Mucosa of rectum (tissue), 2 donors: ENCODE measurements around the gene HIGD1C.

Experiments used
- H3K27ac ChIP-seq, 2 donors: one replicate each; pipeline ENCODE4 v1.7.0; 2013; ENCODE audit warnings: inconsistent platforms in 2 of 2, low read depth in 2 of 2, low read length in 2 of 2
- H3K27me3 ChIP-seq, 2 donors: one replicate each; pipeline ENCODE4 v1.7.0; 2013; ENCODE audit warnings: low read length in 2 of 2; ENCODE audit not compliant: control insufficient read depth in 2 of 2, insufficient read depth in 2 of 2
- H3K36me3 ChIP-seq, 2 donors: one replicate each; pipeline ENCODE4 v1.7.0; 2013; ENCODE audit warnings: low read length in 2 of 2; ENCODE audit not compliant: control insufficient read depth in 2 of 2, insufficient read depth in 2 of 2
- H3K4me1 ChIP-seq, 2 donors: one replicate each; pipeline ENCODE4 v1.7.0; 2013; ENCODE audit warnings: low read length in 2 of 2, mild to moderate bottlenecking in 1 of 2; ENCODE audit not compliant: control insufficient read depth in 2 of 2, insufficient read depth in 2 of 2
- H3K4me3 ChIP-seq, 2 donors: one replicate each; pipeline ENCODE4 v1.7.0; 2013; ENCODE audit warnings: low read length in 2 of 2
- H3K9ac ChIP-seq, 2 donors: one replicate each; pipeline ENCODE4 v1.7.0; 2013; ENCODE audit warnings: low read length in 2 of 2, low read depth in 1 of 2, mild to moderate bottlenecking in 1 of 2
- H3K9me3 ChIP-seq, 2 donors: one replicate each; pipeline ENCODE4 v1.7.0; 2013; ENCODE audit warnings: low read length in 2 of 2; ENCODE audit not compliant: control insufficient read depth in 2 of 2
- donor health status: healthy.
- donor health status: Normal muscosa, but diverticular disease.

HIGD1C gene

GRCh38 chr12:50932787-50933280, 19.5 kb upstream of the HIGD1C start:
- H3K9ac ChIP-seq: no peak overlapping the region
- peak overlapping the region; percentile 35 to 59 for H3K27ac ChIP-seq

GRCh38 chr12:50933459-50934124, 18.8 kb upstream of the HIGD1C start:
- Histone ChIP-seq H3K9me3 (no peaks in the 10 kb centered on the region), H3K36me3 (peaks cover 0 to 6% of the 10 kb centered on the region in 2 donors), H3K4me3 (no peak overlapping the region), H3K4me1 (peaks cover 26 to 28% of the 10 kb centered on the region in 2 donors), H3K27ac (peak overlapping the region; percentile 59 to 64), H3K27me3 (no peaks in the 10 kb centered on the region), H3K9ac (peak overlapping the region in 1 of 2 donors; percentile 27)

More at GRCh38 chr12:50932787-50933280, 19.5 kb upstream of the HIGD1C start:
- peaks cover 0 to 6% of the 10 kb centered on the region in 2 donors for H3K36me3 ChIP-seq
- no peaks in the 10 kb centered on the region for H3K27me3 ChIP-seq
- no peak overlapping the region for H3K4me3 ChIP-seq
- peaks cover 28 to 29% of the 10 kb centered on the region in 2 donors for H3K4me1 ChIP-seq
- H3K9me3 ChIP-seq: no peaks in the 10 kb centered on the region

- Histone ChIP-seq H3K27me3 (no peaks in the 10 kb centered on the region), H3K36me3 (peaks cover 0 to 6% of the 10 kb centered on the region in 2 donors), H3K4me1 (peaks cover 26 to 28% of the 10 kb centered on the region in 2 donors), H3K9me3 (no peaks in the 10 kb centered on the region), H3K4me3 (peak overlapping the region; percentile 33 to 38), H3K27ac (peak overlapping the region; percentile 64 to 79), H3K9ac (peak overlapping the region in 1 of 2 donors; percentile 16)
Observed at GRCh38 chr12:50934371-50934851, 17.9 kb upstream of the HIGD1C start.

- no peaks in the 10 kb centered on the region for H3K9me3 ChIP-seq
- no peaks in the 10 kb centered on the region for H3K27me3 ChIP-seq
- peaks cover 26 to 28% of the 10 kb centered on the region in 2 donors for H3K4me1 ChIP-seq
- peak overlapping the region; percentile 33 to 38 for H3K4me3 ChIP-seq
- H3K9ac ChIP-seq: peak overlapping the region in 1 of 2 donors; percentile 16
- H3K36me3 ChIP-seq: peaks cover 0 to 6% of the 10 kb centered on the region in 2 donors
- peak overlapping the region; percentile 64 to 79 for H3K27ac ChIP-seq
Observed at GRCh38 chr12:50934981-50935807, 17.1 kb upstream of the HIGD1C start.

GRCh38 chr12:50936821-50937530, 15.4 kb upstream of the HIGD1C start:
- peaks cover 0 to 4% of the 10 kb centered on the region in 2 donors for H3K36me3 ChIP-seq
- H3K4me1 ChIP-seq: peaks cover 23 to 26% of the 10 kb centered on the region in 2 donors
- no peaks in the 10 kb centered on the region for H3K27me3 ChIP-seq
- H3K27ac ChIP-seq: no peak overlapping the region
- no peak overlapping the region for H3K9ac ChIP-seq
- H3K9me3 ChIP-seq: no peaks in the 10 kb centered on the region
- no peak overlapping the region for H3K4me3 ChIP-seq

- H3K27me3 ChIP-seq: no peaks in the 10 kb centered on the region
- no peak overlapping the region for H3K27ac ChIP-seq
- H3K9me3 ChIP-seq: no peaks in the 10 kb centered on the region
- peaks cover 21 to 23% of the 10 kb centered on the region in 2 donors for H3K4me1 ChIP-seq
- H3K4me3 ChIP-seq: no peak overlapping the region
- peaks cover 0 to 4% of the 10 kb centered on the region in 2 donors for H3K36me3 ChIP-seq
- no peak overlapping the region for H3K9ac ChIP-seq
Observed at GRCh38 chr12:50937653-50938052, 14.7 kb upstream of the HIGD1C start.

GRCh38 chr12:50947933-50948626, 4.3 kb upstream of the HIGD1C start:
- Histone ChIP-seq H3K36me3 (no peaks in the 10 kb centered on the region), H3K4me1 (no peaks in the 10 kb centered on the region), H3K27me3 (no peaks in the 10 kb centered on the region), H3K27ac (no peak overlapping the region), H3K4me3 (no peak overlapping the region), H3K9me3 (no peaks in the 10 kb centered on the region), H3K9ac (no peak overlapping the region)

GRCh38 chr12:50948798-50949197, 3.5 kb upstream of the HIGD1C start:
- Histone ChIP-seq H3K4me3 (no peak overlapping the region), H3K9ac (no peak overlapping the region), H3K27ac (no peak overlapping the region), H3K36me3 (no peaks in the 10 kb centered on the region), H3K27me3 (no peaks in the 10 kb centered on the region), H3K9me3 (no peaks in the 10 kb centered on the region), H3K4me1 (no peaks in the 10 kb centered on the region)

- H3K27me3 ChIP-seq: no peaks in the 10 kb centered on the region
- H3K36me3 ChIP-seq: no peaks in the 10 kb centered on the region
- no peak overlapping the region for H3K27ac ChIP-seq
- H3K9me3 ChIP-seq: no peaks in the 10 kb centered on the region
- H3K4me3 ChIP-seq: no peak overlapping the region
- no peak overlapping the region for H3K9ac ChIP-seq
- no peaks in the 10 kb centered on the region for H3K4me1 ChIP-seq
Observed at GRCh38 chr12:50949801-50950302, 2.5 kb upstream of the HIGD1C start.
